HepG2 (cell line): Measurements from ENCODE around the gene PHF2. TPM values are rescaled to one million over a fixed set of nuclear protein-coding genes. Genes with fewer than 3 reads are reported as not detected.

Source experiments
- ATAC-seq: fragments of 200-7000 bp; cut with Tn5 transposase; 3 replicates; pipeline ENCODE4 v1.9.1; 2020; ENCODE audit warnings: mild to moderate bottlenecking, moderate library complexity
- BruUV-seq: library from RNA; stranded (reverse); fragments of 400-500 nt; replicated peaks from 2 replicates; lab custom pipeline; 2021; lab: Mats Ljungman, UMichigan
- CTCF ChIA-PET: fragments of 300-600 bp; formaldehyde crosslinking; extraction: SDS; loops from one replicate; lab custom pipeline; 2021; ENCODE audit warnings: low total read pairs, inconsistent platforms, low intra/inter-chr PET ratio; lab: Yijun Ruan, JAX
- POLR2A ChIA-PET: fragments of 350-600 bp; sonication (Branson Sonifier 250); formaldehyde crosslinking; loops from one replicate; lab custom pipeline; 2020; ENCODE audit warnings: antibody characterized with exemption, inconsistent platforms; lab: Yijun Ruan, JAX
- DNase-seq: peaks from one replicate; pipeline ENCODE4 v3.0.0-alpha.2; 2015; ENCODE audit warnings: low spot score
- FAIRE-seq: peaks from 3 replicates; lab custom pipeline; 2011; peaks lifted over from hg19 to GRCh38; lab: Jason Lieb, UNC
- H2AFZ ChIP-seq: one replicate; pipeline ENCODE4 v1.6.1; 2011; ENCODE audit warnings: low read length, inconsistent platforms
- H3K27ac ChIP-seq: fragments of 300-600 bp; 3 replicates; pipeline ENCODE4 v1.8.0; 2011; ENCODE audit warnings: mixed run types, mild to moderate bottlenecking, mixed read lengths, low read length, inconsistent platforms; ENCODE audit not compliant: insufficient read depth; ENCODE audit errors: extremely low read length
- H3K27me3 ChIP-seq, 2 experiments: fragments of 200-600 bp in 1 of 2; 2 replicates in 1 of 2; 3 replicates in 1 of 2; pipeline versions ENCODE4 v1.6.0 to v1.8.0; 2011; ENCODE audit warnings: low read length in 2 of 2, mild to moderate bottlenecking in 2 of 2, moderate library complexity in 2 of 2, inconsistent platforms in 1 of 2; ENCODE audit not compliant: insufficient read depth in 2 of 2, control insufficient read depth in 1 of 2
- H3K36me3 ChIP-seq, 2 experiments: fragments of 200-600 bp in 1 of 2; replicated peaks in 1 of 2; 2 replicates in 1 of 2; 3 replicates in 1 of 2; pipeline versions ENCODE4 v1.5.1 to v1.8.0; 2011; ENCODE audit warnings: low read length in 2 of 2, inconsistent platforms in 1 of 2; ENCODE audit not compliant: insufficient read depth in 2 of 2, control insufficient read depth in 1 of 2
- H3K4me1 ChIP-seq: 2 replicates; pipeline ENCODE4 v1.5.1; 2012; ENCODE audit warnings: low read length, inconsistent platforms; ENCODE audit not compliant: insufficient read depth
- H3K4me2 ChIP-seq: 2 replicates; pipeline ENCODE4 v1.6.0; 2011; ENCODE audit warnings: low read depth, low read length, inconsistent platforms
- H3K4me3 ChIP-seq, 3 experiments: fragments of 200-600 bp in 1 of 3; sonication (generic), shearing (Covaris generic) in 1 of 3; replicated peaks in 1 of 3; 2 replicates each; pipeline ENCODE4 v1.5.1; 2011 to 2016; ENCODE audit warnings: low read length in 3 of 3, inconsistent platforms in 2 of 3, low read depth in 2 of 3, mild to moderate bottlenecking in 2 of 3, control low read depth in 1 of 3, mixed read lengths in 1 of 3; ENCODE audit not compliant: insufficient read depth in 1 of 3
- H3K79me2 ChIP-seq: one replicate; pipeline ENCODE4 v1.6.1; 2011; ENCODE audit warnings: low read length, inconsistent platforms; ENCODE audit not compliant: insufficient read depth
- H3K9ac ChIP-seq: 2 replicates; pipeline ENCODE4 v1.6.0; 2011; ENCODE audit warnings: mild to moderate bottlenecking, low read depth, low read length, inconsistent platforms; ENCODE audit not compliant: insufficient read depth
- H3K9me3 ChIP-seq: 2 replicates; pipeline ENCODE4 v1.5.1; 2012; ENCODE audit warnings: mild to moderate bottlenecking, low read length
- H4K20me1 ChIP-seq: 2 replicates; pipeline ENCODE4 v1.6.0; 2011; ENCODE audit warnings: inconsistent platforms, mild to moderate bottlenecking, low read length, moderate library complexity; ENCODE audit not compliant: insufficient read depth
- AGO2 ChIP-seq: fragments of 200-400 bp; formaldehyde crosslinking; optimal IDR thresholded peaks from 2 replicates; pipeline ENCODE3; 2017; ENCODE audit warnings: mild to moderate bottlenecking, low read depth, low read length, moderate library complexity
- MIER2 ChIP-seq: IDR thresholded peaks from 2 replicates; pipeline ENCODE4 v1.6.1; 2016; ENCODE audit warnings: missing biosample characterization, missing genetic modification reagents
- ZMAT3 ChIP-seq: sonication (generic); formaldehyde crosslinking; conservative IDR thresholded peaks from 2 replicates; pipeline ENCODE4 v1.7.0; 2021; ENCODE audit warnings: missing genetic modification reagents
- ZNF253 ChIP-seq: sonication (generic); formaldehyde crosslinking; IDR thresholded peaks from 2 replicates; pipeline ENCODE4 v1.8.0; 2022; ENCODE audit warnings: mild to moderate bottlenecking, missing genetic modification reagents, borderline replicate concordance
- WGBS: methylation state at CpG from one replicate; pipeline ENCODE4 v1.1.6; 2017; ENCODE audit warnings: low lambda C conversion rate; 5-methylcytosine and 5-hydroxymethylcytosine counted together
- in situ Hi-C: cut with HindIII; loops from 2 replicates; pipeline ENCODE4 v1.10.0; 2017; ENCODE audit warnings: low pct_unique_long_range_greater_than_20kb; ENCODE audit not compliant: extremely low pct_ligation_motif_present
- intact Hi-C: fragments of 100-400 bp; cut with micrococcal nuclease; formaldehyde crosslinking; loops from one replicate; pipeline ENCODE4 v1.10.0; 2022; ENCODE audit not compliant: unreplicated experiment
- polyA plus RNA-seq, 8 experiments: library from polyadenylated mRNA; depleted of rRNA in 3 of 8; stranded (reverse) in 7 of 8; unstranded in 1 of 8; fragments of >200 nt; fragmentation: Illumina TruSeq in 4 of 8; extraction: Trizol in 4 of 8; gene quantifications; 2 replicates each; pipeline versions ENCODE4 v1.2.1 to v1.2.3, GENCODE V29; 2011 to 2016; ENCODE audit warnings: low read depth in 4 of 8, missing spikeins in 1 of 8, mixed read lengths in 1 of 8; ENCODE audit not compliant: insufficient read depth in 1 of 8
- total RNA-seq, 5 experiments: library from RNA; depleted of rRNA; stranded (reverse); fragments of >200 nt; fragmentation: Illumina TruSeq; extraction: Trizol; gene quantifications; 2 replicates each; pipeline ENCODE4 v1.2.3, GENCODE V29; 2016; ENCODE audit warnings: low read depth in 1 of 5

The PHF2 gene
- total and polyA plus RNA-seq, 2 of the 13 experiments (the other 11 are each of a cell fraction or from before 2014, with no cell fraction given): 6.6 to 9.1 TPM

GRCh38 chr9:93654351-93654961 is 78.1 kb downstream of the PHF2 start:
- Histone ChIP-seq H3K36me3 (peaks cover 18 to 34% of the 10 kb centered on the region in 2 experiments; a peak in 4 of 5 replicates), H3K4me3 (no peak overlapping the region), H3K4me2 (no peak overlapping the region), H3K9me3 (no peaks in the 10 kb centered on the region), H3K27me3 (no peaks in the 10 kb centered on the region), H3K4me1 (no peaks in the 10 kb centered on the region), H3K79me2 (no peaks in the 10 kb centered on the region), H3K9ac (no peak overlapping the region), H3K27ac (no peak overlapping the region), H2AFZ (no peak overlapping the region), H4K20me1 (no peaks in the 10 kb centered on the region)
- DNase-seq (no peak), ATAC-seq (no peak), FAIRE-seq (no peak)
- intact Hi-C loops (no loop called here), in situ Hi-C loops (no loop called here)
- no TSS peak for BruUV-seq
- WGBS: 100% methylated on average over 9 of the region's 21 CpGs
- no peak for TF ChIP-seq ZMAT3 (CRISPR knock-in tag)
- TF ChIP-seq ZNF253 (CRISPR knock-in tag): no peak
- CTCF ChIA-PET: no interaction called here
- POLR2A ChIA-PET: no interaction called here

DNA sequence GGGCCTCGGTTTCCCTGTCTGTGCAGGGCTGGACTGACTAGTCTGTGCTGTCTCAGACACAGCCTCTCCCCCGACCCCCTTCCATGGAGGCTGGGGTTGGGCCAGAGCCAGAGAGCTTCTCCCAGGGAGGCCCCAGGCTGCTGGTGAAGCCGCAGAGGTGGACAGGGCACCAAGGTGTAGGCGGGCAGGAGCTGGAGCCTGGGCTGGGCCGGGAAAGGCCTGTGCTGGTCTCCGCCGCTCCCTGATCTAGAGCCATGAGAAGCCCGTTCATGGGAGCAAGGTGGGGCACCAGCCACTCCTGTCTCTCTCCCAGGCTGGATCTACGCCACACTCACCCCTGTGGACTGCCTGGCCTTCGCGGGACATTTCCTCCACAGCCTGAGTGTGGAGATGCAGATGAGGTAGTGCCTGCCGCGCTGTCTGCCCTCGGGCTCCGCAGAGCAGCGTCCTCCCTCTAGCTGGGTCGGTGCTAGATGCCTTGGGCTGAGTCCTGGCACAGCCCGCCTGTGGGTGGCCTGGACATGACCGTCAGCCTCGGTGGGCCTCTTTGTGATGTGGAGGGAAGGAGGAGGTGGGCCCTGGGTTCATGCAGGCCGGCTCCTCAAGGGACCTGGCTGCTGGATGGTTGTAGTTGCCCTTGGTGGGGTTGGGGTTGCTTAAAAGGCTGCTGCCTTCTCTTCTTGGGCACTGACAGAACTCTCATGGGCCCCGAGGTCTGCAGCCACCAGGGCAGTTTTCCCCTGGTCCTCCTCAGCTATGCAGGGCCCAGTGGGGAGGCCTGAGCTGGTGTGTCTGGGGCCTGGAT is 79.4 kb downstream of the PHF2 start:
- intact Hi-C loops (no loop called here), in situ Hi-C loops (no loop called here)
- ChIA-PET CTCF (no interaction called here), POLR2A (no interaction called here)
- FAIRE-seq (no peak), DNase-seq (no peak), ATAC-seq (no peak)
- H3K27ac ChIP-seq: no peak overlapping the region
- H3K79me2 ChIP-seq: no peaks in the 10 kb centered on the region
- H3K4me3 ChIP-seq: no peak overlapping the region
- H3K4me2 ChIP-seq: no peak overlapping the region
- no peaks in the 10 kb centered on the region for H3K27me3 ChIP-seq
- no peak overlapping the region for H3K9ac ChIP-seq
- peaks cover 7 to 24% of the 10 kb centered on the region in 2 experiments; a peak in 4 of 5 replicates for H3K36me3 ChIP-seq
- no peaks in the 10 kb centered on the region for H3K4me1 ChIP-seq
- peak; percentile 27 for TF ChIP-seq AGO2
- TF ChIP-seq MIER2 (CRISPR knock-in tag): no peak
- H3K9me3 ChIP-seq: no peaks in the 10 kb centered on the region
- no peaks in the 10 kb centered on the region for H4K20me1 ChIP-seq
- 100% methylated on average over 11 of the region's 22 CpGs for WGBS
- no TSS peak for BruUV-seq
- H2AFZ ChIP-seq: no peak overlapping the region
